Duodenal mucosa (tissue), 2 donors: ENCODE results near the gene CDV3.

ENCODE experiments used
- H3K27ac ChIP-seq: one replicate; pipeline ENCODE4 v1.7.0; 2013; ENCODE audit warnings: low read depth, low read length
- H3K27me3 ChIP-seq, 2 donors: one replicate each; pipeline ENCODE4 v1.7.0; 2013; ENCODE audit warnings: low read length in 2 of 2, control low read depth in 1 of 2; ENCODE audit not compliant: insufficient read depth in 2 of 2, control insufficient read depth in 1 of 2
- H3K36me3 ChIP-seq, 2 donors: one replicate each; pipeline ENCODE4 v1.7.0; 2013; ENCODE audit warnings: low read length in 2 of 2, control low read depth in 1 of 2; ENCODE audit not compliant: insufficient read depth in 2 of 2, control insufficient read depth in 1 of 2
- H3K4me1 ChIP-seq, 2 donors: one replicate each; pipeline ENCODE4 v1.7.0; 2013; ENCODE audit warnings: low read length in 2 of 2, control low read depth in 1 of 2; ENCODE audit not compliant: insufficient read depth in 2 of 2, control insufficient read depth in 1 of 2
- H3K4me3 ChIP-seq, 2 donors: one replicate each; pipeline ENCODE4 v1.7.0; 2013; ENCODE audit warnings: low read length in 2 of 2, low read depth in 1 of 2
- H3K9ac ChIP-seq, 2 donors: one replicate each; pipeline ENCODE4 v1.7.0; 2013; ENCODE audit warnings: low read length in 2 of 2, low read depth in 1 of 2
- H3K9me3 ChIP-seq, 2 donors: one replicate each; pipeline ENCODE4 v1.7.0; 2013; ENCODE audit warnings: low read length in 2 of 2, control low read depth in 1 of 2; ENCODE audit not compliant: control insufficient read depth in 1 of 2

Gene CDV3

DNA sequence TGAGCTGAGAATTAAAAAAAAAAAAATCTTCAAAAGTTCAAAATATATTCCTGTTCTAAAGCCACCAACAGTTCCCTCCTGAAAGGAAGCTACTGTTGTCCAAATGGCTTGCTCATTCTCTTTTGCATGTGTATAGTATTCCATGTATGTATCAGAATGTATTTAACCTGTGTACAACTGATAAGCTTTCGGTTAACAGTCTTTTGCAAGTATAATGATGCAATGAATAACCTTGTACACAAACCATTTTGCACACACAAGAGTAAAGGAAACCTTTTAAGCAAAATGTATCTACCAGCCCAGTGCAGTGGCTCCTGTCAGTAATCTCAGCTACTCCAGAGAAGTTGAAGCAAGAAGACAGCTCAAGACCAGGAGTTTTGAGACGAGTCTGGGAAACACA, 55.7 kb downstream of the CDV3 start:
- H3K4me1 ChIP-seq: no peaks in the 10 kb centered on the region
- peaks cover 7 to 50% of the 10 kb centered on the region in 2 donors for H3K36me3 ChIP-seq
- no peak overlapping the region for H3K9ac ChIP-seq
- H3K27me3 ChIP-seq: no peaks in the 10 kb centered on the region
- no peak overlapping the region for H3K4me3 ChIP-seq
- no peaks in the 10 kb centered on the region for H3K9me3 ChIP-seq
- no peak overlapping the region for H3K27ac ChIP-seq

DNA sequence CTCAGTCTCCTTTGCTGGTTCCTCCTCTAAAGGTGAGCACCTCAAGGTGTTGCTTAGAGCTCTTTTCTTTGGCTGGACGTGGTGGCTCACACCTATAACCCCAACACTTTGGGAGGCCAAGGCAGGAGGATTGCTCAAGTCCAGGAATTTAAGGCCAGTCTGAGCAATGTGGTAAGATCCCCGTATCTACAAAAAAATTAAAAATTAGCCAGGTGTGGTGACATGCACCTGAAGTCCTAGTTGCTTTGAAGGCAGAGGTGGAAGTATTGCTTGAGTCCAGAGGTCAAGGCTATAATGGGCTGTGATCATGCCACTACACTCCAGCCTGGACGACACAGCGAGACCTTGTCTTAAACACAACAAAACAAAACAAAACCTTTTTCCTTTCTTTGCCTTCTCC, 60.0 kb downstream of the CDV3 start:
- Histone ChIP-seq H3K9ac (no peak overlapping the region), H3K9me3 (no peaks in the 10 kb centered on the region), H3K27me3 (no peaks in the 10 kb centered on the region), H3K4me3 (no peak overlapping the region), H3K36me3 (peaks cover 17 to 60% of the 10 kb centered on the region in 2 donors), H3K27ac (no peak overlapping the region), H3K4me1 (no peaks in the 10 kb centered on the region)
